Thyroid gland (tissue), 4 donors: Measurements from ENCODE around the gene RPS6KL1. TPM values are rescaled to one million over a fixed set of nuclear protein-coding genes. Genes with fewer than 3 reads are reported as not detected.
"Not testable (repeated sequence)": the region's sequence is repeated elsewhere in the genome, so short reads cannot be mapped to it uniquely, and the experiment has no call there.

Experiments used
- DNase-seq, 2 donors: peaks; one replicate each; pipeline ENCODE4 v3.0.0-alpha.2; 2019
- H3K27ac ChIP-seq, 3 donors: fragments of 200-600 bp; sonication (generic); 1 replicate in 2 of 3; 2 replicates in 1 of 3; pipeline ENCODE4 v1.5.1; 2016 to 2019; ENCODE audit warnings: mild to moderate bottlenecking in 1 of 3, moderate library complexity in 1 of 3
- H3K27me3 ChIP-seq: fragments of 200-600 bp; sonication (generic); one replicate; pipeline ENCODE4 v1.5.1; 2019
- H3K36me3 ChIP-seq, 2 donors: fragments of 200-600 bp; sonication (generic); one replicate each; pipeline ENCODE4 v1.5.1; 2016 to 2019
- H3K4me1 ChIP-seq, 2 donors: fragments of 200-600 bp; sonication (generic); one replicate each; pipeline ENCODE4 v1.5.1; 2017 to 2019
- H3K4me3 ChIP-seq, 3 donors: fragments of 200-600 bp; sonication (generic); replicated peaks in 1 of 3; 1 replicate in 2 of 3; 2 replicates in 1 of 3; pipeline ENCODE4 v1.5.1; 2016; ENCODE audit warnings: mild to moderate bottlenecking in 1 of 3
- H3K9me3 ChIP-seq: fragments of 200-600 bp; sonication (generic); one replicate; pipeline ENCODE4 v1.5.1; 2017
- POLR2A ChIP-seq, 2 donors: fragments of 450-650 bp; IDR thresholded peaks; one replicate each; pipeline ENCODE4 v1.6.1; 2017; ENCODE audit warnings: antibody characterized with exemption in 2 of 2, mild to moderate bottlenecking in 2 of 2, moderate library complexity in 1 of 2
- WGBS, 2 donors: methylation state at CpG; one replicate each; pipeline ENCODE4 v1.1.5; 2017; 5-methylcytosine and 5-hydroxymethylcytosine counted together
- intact Hi-C: fragments of 100-400 bp; cut with DNase I; formaldehyde crosslinking; loops from one replicate; pipeline ENCODE4 v1.15.1; 2023
- total RNA-seq, 4 donors: library from RNA; depleted of rRNA; stranded (reverse); fragments of >200 nt; gene quantifications; one replicate each; pipeline ENCODE4 v1.2.3, GENCODE V29; 2016
- TF ChIP-seq, protein P1 (sequence below), 6 experiments: fragments of 200-600 bp in 3 of 6; fragments of 450-650 bp in 3 of 6; sonication (generic) in 3 of 6; IDR thresholded peaks; one replicate each; pipeline ENCODE4 v1.5.1; 2016 to 2019; ENCODE audit warnings: antibody characterized with exemption in 6 of 6, mild to moderate bottlenecking in 2 of 6, inconsistent platforms in 1 of 6, moderate library complexity in 1 of 6

Gene RPS6KL1
- total RNA-seq, 4 donors from 2014 or later: 5.7 to 16.4 (median 9.5) TPM

DNA sequence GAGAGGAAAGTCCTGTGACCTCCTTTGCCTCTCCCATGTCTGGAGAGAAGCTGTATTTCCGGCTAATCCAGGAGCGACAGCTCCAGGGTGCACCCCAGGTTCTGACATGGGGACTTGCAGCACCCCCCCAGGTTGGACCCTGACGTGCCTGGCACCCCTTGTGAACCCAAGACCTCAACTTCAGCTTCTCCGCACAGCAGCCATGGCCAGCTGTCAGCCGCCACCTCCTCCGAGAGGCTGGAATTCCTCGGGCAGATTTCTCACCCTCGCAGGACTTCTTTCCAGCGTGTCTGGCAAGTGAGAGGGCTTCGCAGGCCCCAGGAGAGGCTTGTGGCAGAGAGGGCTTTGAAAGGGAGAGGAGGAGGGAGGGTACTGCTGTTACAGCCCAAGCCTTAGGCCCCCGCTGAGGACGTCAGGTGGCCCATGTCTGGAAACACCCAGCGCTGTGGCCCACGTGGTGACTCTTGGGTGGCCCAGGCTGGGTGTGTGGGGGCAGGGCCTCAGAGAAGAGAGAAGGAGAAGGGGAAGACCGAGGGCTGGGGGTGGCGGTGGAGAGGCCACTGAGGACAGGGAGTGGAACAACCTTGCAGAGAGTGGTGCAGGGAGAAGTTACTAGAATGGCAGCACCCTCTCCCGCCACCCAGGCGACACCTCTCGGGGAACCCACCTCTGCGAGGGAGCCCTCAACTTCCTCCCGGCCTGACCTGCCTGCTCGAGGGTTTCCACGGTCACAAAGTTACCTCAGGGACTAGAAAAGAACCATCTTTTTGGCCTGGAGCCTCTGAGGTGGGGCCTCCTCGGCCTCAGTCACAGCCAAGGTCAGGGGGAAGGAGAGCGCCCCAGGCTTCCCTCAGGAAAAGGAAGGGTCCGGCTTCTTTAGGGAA lies 11.7 kb upstream of the RPS6KL1 start:
- DNase-seq: peak; percentile 49 to 80
- peak overlapping the region in 2 of 3 donors; percentile 20 to 47 for H3K27ac ChIP-seq
- H3K9me3 ChIP-seq: no peaks in the 10 kb centered on the region
- no peaks in the 10 kb centered on the region for H3K27me3 ChIP-seq
- TF ChIP-seq, protein P1, sequence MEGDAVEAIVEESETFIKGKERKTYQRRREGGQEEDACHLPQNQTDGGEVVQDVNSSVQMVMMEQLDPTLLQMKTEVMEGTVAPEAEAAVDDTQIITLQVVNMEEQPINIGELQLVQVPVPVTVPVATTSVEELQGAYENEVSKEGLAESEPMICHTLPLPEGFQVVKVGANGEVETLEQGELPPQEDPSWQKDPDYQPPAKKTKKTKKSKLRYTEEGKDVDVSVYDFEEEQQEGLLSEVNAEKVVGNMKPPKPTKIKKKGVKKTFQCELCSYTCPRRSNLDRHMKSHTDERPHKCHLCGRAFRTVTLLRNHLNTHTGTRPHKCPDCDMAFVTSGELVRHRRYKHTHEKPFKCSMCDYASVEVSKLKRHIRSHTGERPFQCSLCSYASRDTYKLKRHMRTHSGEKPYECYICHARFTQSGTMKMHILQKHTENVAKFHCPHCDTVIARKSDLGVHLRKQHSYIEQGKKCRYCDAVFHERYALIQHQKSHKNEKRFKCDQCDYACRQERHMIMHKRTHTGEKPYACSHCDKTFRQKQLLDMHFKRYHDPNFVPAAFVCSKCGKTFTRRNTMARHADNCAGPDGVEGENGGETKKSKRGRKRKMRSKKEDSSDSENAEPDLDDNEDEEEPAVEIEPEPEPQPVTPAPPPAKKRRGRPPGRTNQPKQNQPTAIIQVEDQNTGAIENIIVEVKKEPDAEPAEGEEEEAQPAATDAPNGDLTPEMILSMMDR (IDR thresholded peaks at IDR 0.05): no peak
- no peak for TF ChIP-seq POLR2A (IDR thresholded peaks at IDR 0.05)
- 62 to 75% methylated on average over 21 to 26 of the region's 26 CpGs for WGBS, 2 donors
- H3K36me3 ChIP-seq: no peaks in the 10 kb centered on the region
- no peak overlapping the region for H3K4me3 ChIP-seq
- intact Hi-C loops: no loop called here
- peaks cover 24 to 47% of the 10 kb centered on the region in 2 donors for H3K4me1 ChIP-seq

DNA sequence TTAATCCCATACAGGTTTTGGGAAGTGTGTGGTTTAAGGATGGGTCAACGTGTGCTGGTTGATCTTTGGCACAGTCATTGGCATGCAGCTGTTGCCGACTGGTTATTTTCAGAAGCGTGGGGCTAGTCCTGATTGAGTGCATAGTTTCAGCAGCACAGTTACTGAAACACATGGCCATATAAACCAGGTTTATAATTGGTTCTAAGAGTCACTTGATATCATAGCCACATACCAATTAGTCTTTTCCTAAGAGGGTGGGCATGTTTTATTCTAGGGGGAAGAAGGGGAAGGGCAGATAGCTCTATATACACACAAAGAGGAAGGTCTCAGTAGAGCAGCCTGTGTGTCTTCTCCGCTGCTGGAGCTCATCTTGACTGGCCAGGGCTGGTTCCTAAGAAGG lies 11.0 kb upstream of the RPS6KL1 start:
- peak overlapping the region in 2 of 3 donors; percentile 20 to 47 for H3K27ac ChIP-seq
- DNase-seq: no peak
- H3K27me3 ChIP-seq: no peaks in the 10 kb centered on the region
- H3K9me3 ChIP-seq: no peaks in the 10 kb centered on the region
- 42 to 49% methylated on average over 4 of the region's 4 CpGs for WGBS, 2 donors
- H3K4me1 ChIP-seq: peaks cover 19 to 43% of the 10 kb centered on the region in 2 donors
- no peak overlapping the region for H3K4me3 ChIP-seq
- no peak for TF ChIP-seq POLR2A (IDR thresholded peaks at IDR 0.05)
- TF ChIP-seq, protein P1 (IDR thresholded peaks at IDR 0.05): no peak
- intact Hi-C loops: no loop called here
- H3K36me3 ChIP-seq: no peaks in the 10 kb centered on the region

DNA sequence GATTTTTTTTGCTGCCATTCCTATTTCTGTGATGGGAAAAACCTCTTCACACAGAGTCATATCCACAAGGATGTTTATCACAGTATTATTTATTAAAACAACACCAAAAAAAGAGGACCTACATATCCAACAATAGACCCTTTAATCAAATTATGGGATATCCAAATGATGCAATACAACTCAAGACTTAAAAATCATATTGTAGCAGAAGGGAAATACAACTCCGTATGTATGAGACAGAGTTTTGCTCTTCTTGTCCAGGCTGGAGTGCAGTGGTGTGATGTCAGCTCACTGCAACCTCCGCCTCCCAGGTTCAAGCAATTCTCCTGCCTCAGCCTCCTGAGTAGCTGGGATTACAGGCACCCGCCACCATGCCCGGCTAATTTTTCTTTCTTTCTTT lies 9.9 kb upstream of the RPS6KL1 start:
- intact Hi-C loops, H3K9me3 ChIP-seq, H3K36me3 ChIP-seq, DNase-seq, H3K27me3 ChIP-seq, H3K4me3 ChIP-seq: not testable (repeated sequence)
- WGBS, 2 donors: 70 to 76% methylated on average over 4 of the region's 4 CpGs
- peaks cover 19 to 41% of the 10 kb centered on the region in 2 donors for H3K4me1 ChIP-seq
- peak overlapping the region; percentile 14 to 65 (median 53) for H3K27ac ChIP-seq

DNA sequence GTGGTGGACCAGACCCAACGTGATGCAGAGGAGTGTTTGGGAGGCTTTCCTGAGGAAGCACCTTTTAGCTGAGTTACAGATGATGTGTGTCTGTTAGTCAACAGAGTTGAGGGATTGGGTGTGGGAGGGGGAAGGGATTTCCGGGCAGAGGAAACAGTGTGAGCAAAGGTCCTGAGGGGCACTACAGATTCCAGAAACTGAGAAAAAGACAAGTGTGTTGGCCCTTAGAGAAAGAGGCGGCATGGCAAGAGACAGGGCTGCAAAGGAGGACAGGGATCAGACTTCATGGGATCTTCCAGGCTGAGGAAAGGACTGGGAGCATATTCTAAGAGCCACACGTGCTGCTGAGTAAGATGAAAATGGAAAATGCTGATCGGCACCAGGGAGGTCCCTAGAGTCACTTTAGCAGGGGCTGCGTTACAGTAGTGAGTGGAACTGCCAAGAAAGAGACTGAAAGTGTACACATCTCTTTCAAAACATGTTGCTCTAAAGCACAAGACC lies 9.4 kb upstream of the RPS6KL1 start:
- Histone ChIP-seq H3K27me3 (no peaks in the 10 kb centered on the region), H3K4me1 (peaks cover 19 to 41% of the 10 kb centered on the region in 2 donors), H3K4me3 (no peak overlapping the region), H3K36me3 (no peaks in the 10 kb centered on the region), H3K27ac (peak overlapping the region; percentile 42 to 65 (median 53)), H3K9me3 (no peaks in the 10 kb centered on the region)
- 26 to 34% methylated on average over 6 of the region's 6 CpGs for WGBS, 2 donors
- no peak for DNase-seq
- intact Hi-C loops: no loop called here
- no peak for TF ChIP-seq POLR2A (IDR thresholded peaks at IDR 0.05)
- TF ChIP-seq, protein P1 (IDR thresholded peaks at IDR 0.05): no peak

DNA sequence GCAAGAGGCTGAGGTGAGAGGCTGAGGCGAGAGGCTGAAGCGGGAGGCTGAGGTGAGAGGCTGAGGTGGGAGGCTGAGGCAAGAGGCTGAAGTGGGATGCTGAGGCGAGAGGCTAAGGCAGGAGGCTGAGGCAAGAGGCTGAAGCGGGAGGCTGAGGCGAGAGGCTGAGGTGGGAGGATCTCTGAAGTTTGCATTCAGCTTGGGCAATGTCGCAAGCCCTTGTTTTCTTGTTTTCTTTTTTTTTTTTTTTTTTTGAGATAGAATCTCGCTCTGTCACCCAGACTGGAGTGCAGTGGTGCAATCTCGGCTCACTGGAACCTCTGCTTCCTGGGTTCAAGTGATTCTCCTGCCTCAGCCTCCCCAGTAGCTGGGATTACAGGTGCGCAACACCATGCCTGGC lies 8.7 kb upstream of the RPS6KL1 start:
- H3K4me3 ChIP-seq, DNase-seq, H3K27me3 ChIP-seq, H3K9me3 ChIP-seq, H3K36me3 ChIP-seq, intact Hi-C loops: not testable (repeated sequence)
- Histone ChIP-seq H3K4me1 (peaks cover 19 to 41% of the 10 kb centered on the region in 2 donors), H3K27ac (peak overlapping the region in 1 of 3 donors; percentile 65)
- 81 to 88% methylated on average over 9 of the region's 9 CpGs for WGBS, 2 donors

DNA sequence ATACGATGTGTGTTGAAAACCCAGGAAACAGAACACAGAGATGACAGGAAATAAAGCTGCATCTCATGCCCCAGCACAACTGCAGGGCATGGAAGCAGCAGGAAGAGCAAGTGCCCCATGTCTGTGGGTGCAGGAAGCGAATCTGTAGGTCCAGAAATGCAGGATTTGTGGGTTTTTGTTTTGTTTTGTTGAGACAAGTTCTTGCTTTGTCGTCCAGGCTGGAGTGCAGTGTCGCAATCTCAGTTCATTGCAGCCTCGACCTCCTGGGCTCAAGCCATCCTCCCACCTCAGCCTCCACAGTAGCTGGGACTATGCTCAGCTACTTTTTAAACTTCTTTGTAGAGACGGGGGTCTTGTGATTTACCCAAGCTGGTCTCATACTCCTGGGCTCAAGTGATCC lies 6.2 kb upstream of the RPS6KL1 start:
- Histone ChIP-seq H3K27ac (no peak overlapping the region), H3K9me3 (no peaks in the 10 kb centered on the region), H3K4me1 (peaks cover 19 to 31% of the 10 kb centered on the region in 2 donors), H3K36me3 (no peaks in the 10 kb centered on the region), H3K27me3 (no peaks in the 10 kb centered on the region), H3K4me3 (no peak overlapping the region)
- DNase-seq: no peak
- intact Hi-C loops: no loop called here
- WGBS, 2 donors: 74 to 84% methylated on average over 6 of the region's 6 CpGs
- TF ChIP-seq, protein P1 (IDR thresholded peaks at IDR 0.05): no peak
- no peak for TF ChIP-seq POLR2A (IDR thresholded peaks at IDR 0.05)
